MM.1S (cell line): Measurements from ENCODE around the gene COL4A5.

ENCODE experiments used
- DNase-seq: peaks from one replicate; pipeline ENCODE4 v3.0.0-alpha.2; 2015
- H2AFZ ChIP-seq: fragments of 300-600 bp; sonication (generic); 2 replicates; pipeline ENCODE4 v1.6.0; 2016; ENCODE audit warnings: antibody characterized with exemption, low read length
- H3F3A ChIP-seq: fragments of 300-600 bp; sonication (generic); 2 replicates; pipeline ENCODE4 v1.6.1; 2016; ENCODE audit warnings: mild to moderate bottlenecking, antibody characterized with exemption, low read length, moderate library complexity, mixed read lengths; ENCODE audit not compliant: insufficient read depth
- H3K27ac ChIP-seq: fragments of 300-600 bp; sonication (generic); 2 replicates; pipeline ENCODE4 v1.5.1; 2016; ENCODE audit warnings: mild to moderate bottlenecking, low read length
- H3K27me3 ChIP-seq: fragments of 300-600 bp; sonication (generic); replicated peaks from 2 replicates; pipeline ENCODE4 v1.6.0; 2016; ENCODE audit warnings: low read length; ENCODE audit not compliant: insufficient read depth
- H3K36me3 ChIP-seq: fragments of 300-600 bp; sonication (generic); replicated peaks from 2 replicates; pipeline ENCODE4 v1.6.1; 2016; ENCODE audit warnings: mild to moderate bottlenecking, low read length, mixed read lengths; ENCODE audit not compliant: insufficient read depth
- H3K4me1 ChIP-seq: fragments of 300-600 bp; sonication (generic); 2 replicates; pipeline ENCODE4 v1.6.1; 2016; ENCODE audit warnings: low read length, mixed read lengths
- H3K4me2 ChIP-seq: fragments of 300-600 bp; sonication (generic); 2 replicates; pipeline ENCODE4 v1.6.0; 2016; ENCODE audit warnings: low read depth, low read length
- H3K4me3 ChIP-seq: fragments of 300-600 bp; sonication (generic); 2 replicates; pipeline ENCODE4 v1.5.1; 2016; ENCODE audit warnings: low read length, mixed read lengths
- H3K79me2 ChIP-seq: fragments of 300-600 bp; sonication (generic); 2 replicates; pipeline ENCODE4 v1.6.1; 2016; ENCODE audit warnings: mixed run types, low read length, mixed read lengths
- H3K9ac ChIP-seq: fragments of 300-600 bp; sonication (generic); 2 replicates; pipeline ENCODE4 v1.6.1; 2016; ENCODE audit warnings: low read length, mixed read lengths
- H3K9me2 ChIP-seq: fragments of 300-600 bp; sonication (generic); replicated peaks from 2 replicates; pipeline ENCODE4 v1.6.1; 2016; ENCODE audit warnings: mild to moderate bottlenecking, low read length, mixed read lengths; ENCODE audit not compliant: insufficient read depth
- H3K9me3 ChIP-seq: fragments of 300-600 bp; sonication (generic); replicated peaks from 2 replicates; pipeline ENCODE4 v1.6.1; 2016; ENCODE audit warnings: mild to moderate bottlenecking, low read length, mixed read lengths; ENCODE audit not compliant: insufficient read depth
- H4K20me1 ChIP-seq: fragments of 300-600 bp; sonication (generic); 2 replicates; pipeline ENCODE4 v1.6.1; 2016; ENCODE audit warnings: mild to moderate bottlenecking, low read length, moderate library complexity, mixed read lengths; ENCODE audit not compliant: insufficient read depth
- CTCF ChIP-seq: fragments of 300-600 bp; sonication (generic); IDR thresholded peaks from 2 replicates; pipeline ENCODE4 v1.5.1; 2016; ENCODE audit warnings: antibody characterized with exemption, low read length, mixed read lengths
- EZH2 ChIP-seq: fragments of 300-600 bp; sonication (generic); optimal IDR thresholded peaks from 2 replicates; pipeline ENCODE3; 2017; ENCODE audit warnings: low read depth, mild to moderate bottlenecking, antibody characterized with exemption, low read length, mixed read lengths
- EZH2phosphoT487 ChIP-seq: fragments of 300-600 bp; sonication (generic); IDR thresholded peaks from 2 replicates; pipeline ENCODE4 v1.6.1; 2018; ENCODE audit warnings: antibody characterized with exemption, low read length

Gene COL4A5

DNA sequence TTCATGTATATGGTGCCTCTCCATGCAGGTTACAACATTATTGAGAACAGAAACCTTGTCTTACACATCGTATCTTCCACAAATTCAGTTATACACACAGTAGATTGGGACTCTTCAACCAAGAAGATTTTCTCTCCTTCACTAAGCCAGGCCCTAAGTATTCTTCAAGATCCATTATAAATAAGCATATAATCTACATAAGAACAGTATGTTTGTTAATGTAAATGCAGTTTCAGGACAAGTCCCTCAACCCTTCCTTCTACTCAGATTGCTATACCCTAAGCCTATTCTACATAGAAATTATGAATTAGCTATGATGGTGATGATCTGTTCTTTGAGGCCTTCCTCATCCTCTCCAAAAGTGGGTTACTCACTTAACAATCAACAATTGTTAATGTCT, 42.7 kb upstream of the COL4A5 start:
- TF ChIP-seq EZH2phosphoT487 (no peak), EZH2 (no peak), CTCF (no peak)
- no peak overlapping the region for H3K9ac ChIP-seq
- no peak for DNase-seq
- no peaks in the 10 kb centered on the region for H4K20me1 ChIP-seq
- no peak overlapping the region for H3K27ac ChIP-seq
- H3K4me2 ChIP-seq: no peak overlapping the region
- H3F3A ChIP-seq: no peaks in the 10 kb centered on the region
- no peaks in the 10 kb centered on the region for H3K27me3 ChIP-seq
- H3K79me2 ChIP-seq: no peaks in the 10 kb centered on the region
- no peak overlapping the region for H3K4me3 ChIP-seq
- no peaks in the 10 kb centered on the region for H3K9me3 ChIP-seq
- no peaks in the 10 kb centered on the region for H3K4me1 ChIP-seq
- no peaks in the 10 kb centered on the region for H3K9me2 ChIP-seq
- H2AFZ ChIP-seq: no peak overlapping the region
- H3K36me3 ChIP-seq: no peaks in the 10 kb centered on the region

DNA sequence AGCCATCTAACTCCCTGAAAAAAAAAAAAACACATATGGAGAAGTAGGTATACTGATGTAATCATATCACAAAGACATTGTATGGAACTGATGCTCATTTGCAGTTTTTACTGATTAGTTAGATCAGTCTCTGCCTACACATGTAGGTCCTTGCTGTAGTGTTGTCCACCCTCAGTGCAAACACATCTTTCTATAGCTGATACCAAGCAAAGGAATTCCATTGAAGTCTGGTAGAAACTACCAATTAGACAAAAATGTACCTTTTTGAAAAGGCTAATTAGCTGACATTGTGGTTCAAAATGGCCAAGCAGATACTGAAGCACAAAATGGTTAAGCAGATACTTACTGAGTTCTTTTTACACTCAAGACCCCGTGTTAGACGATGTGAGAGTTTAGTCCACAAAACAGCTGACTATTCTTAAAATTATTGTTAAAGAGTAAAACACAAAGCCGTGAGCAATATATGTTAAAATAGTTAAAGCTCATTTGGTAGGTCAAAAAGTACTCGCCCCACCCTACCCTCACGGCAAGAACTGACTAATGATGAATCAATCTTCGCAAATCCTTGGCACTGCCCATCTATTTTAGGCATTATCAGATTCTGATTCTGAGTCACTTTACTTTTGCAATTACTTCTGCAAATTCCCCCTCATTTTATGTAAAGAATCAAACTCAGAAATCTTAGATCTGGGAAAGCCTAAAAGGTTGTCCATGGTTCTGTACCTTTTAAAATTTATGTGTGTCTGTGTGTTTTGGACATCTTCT, 41.8 kb upstream of the COL4A5 start:
- no peak for TF ChIP-seq CTCF
- no peak for TF ChIP-seq EZH2
- TF ChIP-seq EZH2phosphoT487: no peak
- no peaks in the 10 kb centered on the region for H3F3A ChIP-seq
- H3K4me1 ChIP-seq: no peaks in the 10 kb centered on the region
- no peak for DNase-seq
- no peak overlapping the region for H3K4me2 ChIP-seq
- no peak overlapping the region for H3K4me3 ChIP-seq
- H3K36me3 ChIP-seq: no peaks in the 10 kb centered on the region
- no peaks in the 10 kb centered on the region for H4K20me1 ChIP-seq
- H2AFZ ChIP-seq: no peak overlapping the region
- no peak overlapping the region for H3K27ac ChIP-seq
- H3K27me3 ChIP-seq: no peaks in the 10 kb centered on the region
- no peaks in the 10 kb centered on the region for H3K79me2 ChIP-seq
- H3K9ac ChIP-seq: no peak overlapping the region
- H3K9me2 ChIP-seq: no peaks in the 10 kb centered on the region
- no peaks in the 10 kb centered on the region for H3K9me3 ChIP-seq

- Histone ChIP-seq H3K27me3 (no peaks in the 10 kb centered on the region), H4K20me1 (no peaks in the 10 kb centered on the region), H3K4me3 (no peak overlapping the region), H3K9me3 (no peaks in the 10 kb centered on the region), H3F3A (no peaks in the 10 kb centered on the region), H3K27ac (no peak overlapping the region), H3K4me1 (no peaks in the 10 kb centered on the region), H2AFZ (no peak overlapping the region), H3K4me2 (no peak overlapping the region), H3K9ac (no peak overlapping the region), H3K79me2 (no peaks in the 10 kb centered on the region), H3K9me2 (no peaks in the 10 kb centered on the region), H3K36me3 (no peaks in the 10 kb centered on the region)
- no peak for DNase-seq
- TF ChIP-seq EZH2 (no peak), EZH2phosphoT487 (no peak), CTCF (no peak)
Observed at GRCh38 chrX:108399418-108400165, 40.0 kb upstream of the COL4A5 start.
